ENCODE data around the gene MCM7. TPM values are rescaled to one million over a fixed set of nuclear protein-coding genes. Genes with fewer than 3 reads are reported as not detected.

MCM7 gene
- total and polyA plus RNA-seq, 2 of the 13 experiments (the other 11 are each of a cell fraction or from before 2014, with no cell fraction given): 84.5 to 214 TPM

DNA sequence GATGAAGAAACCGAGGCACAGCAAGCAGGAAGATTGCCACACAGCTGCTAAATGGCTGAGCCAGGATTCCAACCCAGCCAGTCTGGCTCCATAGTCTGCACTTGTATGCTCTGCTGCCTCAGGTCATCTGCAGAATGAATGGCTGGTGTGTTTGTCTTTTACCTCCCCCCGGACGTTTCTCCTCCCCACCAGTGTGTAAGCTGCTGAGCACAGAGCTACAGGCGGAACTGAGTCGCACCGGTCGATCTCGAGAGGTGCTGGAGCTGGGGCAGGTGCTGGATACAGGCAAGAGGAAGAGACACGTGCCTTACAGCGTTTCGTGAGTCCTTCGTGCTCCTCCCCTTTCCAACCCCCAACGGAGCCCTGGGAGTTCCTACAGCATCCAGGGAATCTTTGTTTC, 20.9 kb upstream of the MCM7 start (continued):
- TF ChIP-seq ZNF10 (CRISPR knock-in tag; IDR thresholded peaks at IDR 0.05; ENCODE audit: borderline replicate concordance, low read depth) (no peak), KLF6 (CRISPR knock-in tag; IDR thresholded peaks at IDR 0.05) (no peak), RBAK (CRISPR knock-in tag; IDR thresholded peaks at IDR 0.05) (no peak), HNF4A (CRISPR knock-in tag; IDR thresholded peaks at IDR 0.05) (no peak; the same call in 1 of the 2 replicates), ZSCAN20 (CRISPR knock-in tag; IDR thresholded peaks at IDR 0.05; ENCODE audit: borderline replicate concordance) (no peak), ZNF781 (CRISPR knock-in tag; IDR thresholded peaks at IDR 0.05; ENCODE audit: borderline replicate concordance, not compliant biosample characterization) (no peak), ZNF674 (CRISPR knock-in tag; IDR thresholded peaks at IDR 0.05; ENCODE audit: low read depth) (no peak), ZNF382 (CRISPR knock-in tag; IDR thresholded peaks at IDR 0.05; ENCODE audit: borderline replicate concordance) (no peak), REPIN1 (CRISPR knock-in tag; IDR thresholded peaks at IDR 0.05; ENCODE audit: borderline replicate concordance, low read depth) (no peak), ZNF572 (CRISPR knock-in tag; IDR thresholded peaks at IDR 0.05) (no peak), POLR2A (IDR thresholded peaks at IDR 0.05; ENCODE audit: insufficient read depth in 1 of 2, low read depth in 2 of 2, low read length in 2 of 2) (peak in 1 of 2 experiments; percentile 56; a peak in 2 of 4 replicates), ZKSCAN5 (CRISPR knock-in tag; IDR thresholded peaks at IDR 0.05) (no peak), ETV5 (CRISPR knock-in tag; IDR thresholded peaks at IDR 0.05; ENCODE audit: borderline replicate concordance) (peak; percentile 87), GTF3A (CRISPR knock-in tag; conservative IDR thresholded peaks at IDR 0.05) (no peak)
- TF ChIP-seq, protein P1, sequence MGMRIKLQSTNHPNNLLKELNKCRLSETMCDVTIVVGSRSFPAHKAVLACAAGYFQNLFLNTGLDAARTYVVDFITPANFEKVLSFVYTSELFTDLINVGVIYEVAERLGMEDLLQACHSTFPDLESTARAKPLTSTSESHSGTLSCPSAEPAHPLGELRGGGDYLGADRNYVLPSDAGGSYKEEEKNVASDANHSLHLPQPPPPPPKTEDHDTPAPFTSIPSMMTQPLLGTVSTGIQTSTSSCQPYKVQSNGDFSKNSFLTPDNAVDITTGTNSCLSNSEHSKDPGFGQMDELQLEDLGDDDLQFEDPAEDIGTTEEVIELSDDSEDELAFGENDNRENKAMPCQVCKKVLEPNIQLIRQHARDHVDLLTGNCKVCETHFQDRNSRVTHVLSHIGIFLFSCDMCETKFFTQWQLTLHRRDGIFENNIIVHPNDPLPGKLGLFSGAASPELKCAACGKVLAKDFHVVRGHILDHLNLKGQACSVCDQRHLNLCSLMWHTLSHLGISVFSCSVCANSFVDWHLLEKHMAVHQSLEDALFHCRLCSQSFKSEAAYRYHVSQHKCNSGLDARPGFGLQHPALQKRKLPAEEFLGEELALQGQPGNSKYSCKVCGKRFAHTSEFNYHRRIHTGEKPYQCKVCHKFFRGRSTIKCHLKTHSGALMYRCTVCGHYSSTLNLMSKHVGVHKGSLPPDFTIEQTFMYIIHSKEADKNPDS (CRISPR knock-in tag; IDR thresholded peaks at IDR 0.05): no peak
- TF ChIP-seq, protein P2, sequence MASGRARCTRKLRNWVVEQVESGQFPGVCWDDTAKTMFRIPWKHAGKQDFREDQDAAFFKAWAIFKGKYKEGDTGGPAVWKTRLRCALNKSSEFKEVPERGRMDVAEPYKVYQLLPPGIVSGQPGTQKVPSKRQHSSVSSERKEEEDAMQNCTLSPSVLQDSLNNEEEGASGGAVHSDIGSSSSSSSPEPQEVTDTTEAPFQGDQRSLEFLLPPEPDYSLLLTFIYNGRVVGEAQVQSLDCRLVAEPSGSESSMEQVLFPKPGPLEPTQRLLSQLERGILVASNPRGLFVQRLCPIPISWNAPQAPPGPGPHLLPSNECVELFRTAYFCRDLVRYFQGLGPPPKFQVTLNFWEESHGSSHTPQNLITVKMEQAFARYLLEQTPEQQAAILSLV (CRISPR knock-in tag; IDR thresholded peaks at IDR 0.05; ENCODE audit: borderline replicate concordance): no peak
- TF ChIP-seq, protein P3, sequence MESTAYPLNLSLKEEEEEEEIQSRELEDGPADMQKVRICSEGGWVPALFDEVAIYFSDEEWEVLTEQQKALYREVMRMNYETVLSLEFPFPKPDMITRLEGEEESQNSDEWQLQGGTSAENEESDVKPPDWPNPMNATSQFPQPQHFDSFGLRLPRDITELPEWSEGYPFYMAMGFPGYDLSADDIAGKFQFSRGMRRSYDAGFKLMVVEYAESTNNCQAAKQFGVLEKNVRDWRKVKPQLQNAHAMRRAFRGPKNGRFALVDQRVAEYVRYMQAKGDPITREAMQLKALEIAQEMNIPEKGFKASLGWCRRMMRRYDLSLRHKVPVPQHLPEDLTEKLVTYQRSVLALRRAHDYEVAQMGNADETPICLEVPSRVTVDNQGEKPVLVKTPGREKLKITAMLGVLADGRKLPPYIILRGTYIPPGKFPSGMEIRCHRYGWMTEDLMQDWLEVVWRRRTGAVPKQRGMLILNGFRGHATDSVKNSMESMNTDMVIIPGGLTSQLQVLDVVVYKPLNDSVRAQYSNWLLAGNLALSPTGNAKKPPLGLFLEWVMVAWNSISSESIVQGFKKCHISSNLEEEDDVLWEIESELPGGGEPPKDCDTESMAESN (CRISPR knock-in tag; conservative IDR thresholded peaks at IDR 0.05): no peak
- TF ChIP-seq, protein P4, sequence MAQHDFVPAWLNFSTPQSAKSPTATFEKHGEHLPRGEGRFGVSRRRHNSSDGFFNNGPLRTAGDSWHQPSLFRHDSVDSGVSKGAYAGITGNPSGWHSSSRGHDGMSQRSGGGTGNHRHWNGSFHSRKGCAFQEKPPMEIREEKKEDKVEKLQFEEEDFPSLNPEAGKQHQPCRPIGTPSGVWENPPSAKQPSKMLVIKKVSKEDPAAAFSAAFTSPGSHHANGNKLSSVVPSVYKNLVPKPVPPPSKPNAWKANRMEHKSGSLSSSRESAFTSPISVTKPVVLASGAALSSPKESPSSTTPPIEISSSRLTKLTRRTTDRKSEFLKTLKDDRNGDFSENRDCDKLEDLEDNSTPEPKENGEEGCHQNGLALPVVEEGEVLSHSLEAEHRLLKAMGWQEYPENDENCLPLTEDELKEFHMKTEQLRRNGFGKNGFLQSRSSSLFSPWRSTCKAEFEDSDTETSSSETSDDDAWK (CRISPR knock-in tag; IDR thresholded peaks at IDR 0.05): no peak

Data from HepG2 (cell line).